Keratinocyte (primary cell): ENCODE results near the gene PRAMEF12. TPM values are rescaled to one million over a fixed set of nuclear protein-coding genes. Genes with fewer than 3 reads are reported as not detected.
A peak's percentile ranks its signal among the peaks of the same experiment; 100 is the strongest.
"Not testable (repeated sequence)": the region's sequence is repeated elsewhere in the genome, so short reads cannot be mapped to it uniquely, and the experiment has no call there.

ENCODE experiments used
- DNase-seq: peaks from one replicate; pipeline ENCODE4 v3.0.0-alpha.2; 2011; ENCODE audit warnings: low read depth, missing footprints, low spot score
- FAIRE-seq: peaks from 2 replicates; lab custom pipeline; 2011; peaks lifted over from hg19 to GRCh38; lab: Jason Lieb, UNC
- H2AFZ ChIP-seq: 2 replicates; pipeline ENCODE4 v1.6.0; 2012; ENCODE audit warnings: low read length, control low read depth, inconsistent platforms; ENCODE audit not compliant: control insufficient read depth
- H3K27ac ChIP-seq: 2 replicates; pipeline ENCODE4 v1.5.1; 2011; ENCODE audit warnings: low read length; ENCODE audit not compliant: control insufficient read depth, insufficient read depth
- H3K27me3 ChIP-seq: 3 replicates; pipeline ENCODE4 v1.6.0; 2011; ENCODE audit warnings: low read length; ENCODE audit not compliant: control insufficient read depth, insufficient read depth; ENCODE audit errors: extremely low read depth
- H3K36me3 ChIP-seq, 2 experiments: 2 replicates in 1 of 2; 3 replicates in 1 of 2; pipeline ENCODE4 v1.5.1; 2011; ENCODE audit warnings: low read length in 2 of 2, mild to moderate bottlenecking in 1 of 2; ENCODE audit not compliant: control insufficient read depth in 2 of 2, insufficient read depth in 2 of 2; ENCODE audit errors: extremely low read depth in 1 of 2
- H3K4me1 ChIP-seq: 3 replicates; pipeline ENCODE4 v1.5.1; 2011; ENCODE audit warnings: low read length; ENCODE audit not compliant: control insufficient read depth, insufficient read depth; ENCODE audit errors: extremely low read depth
- H3K4me2 ChIP-seq: 3 replicates; pipeline ENCODE4 v1.6.0; 2011; ENCODE audit warnings: low read depth, low read length; ENCODE audit not compliant: control insufficient read depth, insufficient read depth; ENCODE audit errors: extremely low read depth
- H3K4me3 ChIP-seq, 3 experiments: fragments of 200-600 bp in 1 of 3; sonication (generic) in 1 of 3; 2 replicates in 2 of 3; 3 replicates in 1 of 3; pipeline ENCODE4 v1.5.1; 2011 to 2016; ENCODE audit warnings: low read length in 3 of 3, mild to moderate bottlenecking in 3 of 3, control low read depth in 2 of 3, inconsistent platforms in 1 of 3, low read depth in 1 of 3, mixed read lengths in 1 of 3, mixed run types in 1 of 3, moderate library complexity in 1 of 3; ENCODE audit not compliant: control insufficient read depth in 2 of 3, insufficient read depth in 2 of 3; ENCODE audit errors: extremely low read depth in 1 of 3
- H3K79me2 ChIP-seq: 2 replicates; pipeline ENCODE4 v1.6.0; 2012; ENCODE audit warnings: low read length; ENCODE audit not compliant: control insufficient read depth, insufficient read depth
- H3K9ac ChIP-seq: 3 replicates; pipeline ENCODE4 v1.6.0; 2011; ENCODE audit warnings: low read length; ENCODE audit not compliant: control insufficient read depth, insufficient read depth; ENCODE audit errors: extremely low read depth
- H3K9me1 ChIP-seq: 3 replicates; pipeline ENCODE4 v1.6.0; 2011; ENCODE audit warnings: low read length; ENCODE audit not compliant: control insufficient read depth, insufficient read depth; ENCODE audit errors: extremely low read depth
- H3K9me3 ChIP-seq: 2 replicates; pipeline ENCODE4 v1.5.1; 2012; ENCODE audit warnings: low read depth, low read length; ENCODE audit not compliant: control insufficient read depth
- H4K20me1 ChIP-seq: 3 replicates; pipeline ENCODE4 v1.6.0; 2011; ENCODE audit warnings: low read length; ENCODE audit not compliant: control insufficient read depth, insufficient read depth; ENCODE audit errors: extremely low read depth
- CTCF ChIP-seq, 3 experiments: IDR thresholded peaks in 1 of 3; conservative IDR thresholded peaks in 1 of 3; optimal IDR thresholded peaks in 1 of 3; 2 replicates in 2 of 3; 3 replicates in 1 of 3; pipeline versions ENCODE3 to v1.5.1; 2011; ENCODE audit warnings: low read length in 3 of 3, mild to moderate bottlenecking in 3 of 3, moderate library complexity in 2 of 3, control low read depth in 1 of 3, inconsistent platforms in 1 of 3; ENCODE audit not compliant: insufficient read depth in 2 of 3; ENCODE audit errors: extremely low read depth in 1 of 3
- EZH2 ChIP-seq: IDR thresholded peaks from one replicate; pipeline ENCODE4 v1.6.1; 2012; ENCODE audit warnings: inconsistent platforms, mild to moderate bottlenecking, low read length, moderate library complexity
- dilution Hi-C: fragments of 300-500 bp; cut with MboI; formaldehyde crosslinking; loops from one replicate; pipeline ENCODE4 v1.7.0; 2020; ENCODE audit warnings: low sequenced_read_pairs; ENCODE audit not compliant: extremely low pct_ligation_motif_present
- polyA plus RNA-seq, 5 experiments: library from polyadenylated mRNA; depleted of rRNA in 3 of 5; stranded (reverse) in 3 of 5; stranded (forward) in 1 of 5; unstranded in 1 of 5; fragments of >200 nt; gene quantifications; 1 replicate in 1 of 5; 2 replicates in 3 of 5; 3 replicates in 1 of 5; pipeline versions ENCODE4 v1.2.1 to v1.2.3, GENCODE V29; 2011 to 2012; ENCODE audit warnings: missing spikeins in 2 of 5, low read depth in 1 of 5, low replicate concordance in 1 of 5

Gene PRAMEF12
- polyA plus RNA-seq, 1 donor (not counting 4 experiments of a cell fraction or from before 2014, with no cell fraction given): not detected

- no peak overlapping the region for H2AFZ ChIP-seq
- no peaks in the 10 kb centered on the region for H3K36me3 ChIP-seq
- no peak overlapping the region for H3K4me2 ChIP-seq
- FAIRE-seq (no peak), DNase-seq (no peak)
- H3K27me3 ChIP-seq: no peaks in the 10 kb centered on the region
- no peaks in the 10 kb centered on the region for H3K9me1 ChIP-seq
- H3K27ac ChIP-seq: no peak overlapping the region
- no peaks in the 10 kb centered on the region for H4K20me1 ChIP-seq
- no peaks in the 10 kb centered on the region for H3K4me1 ChIP-seq
- H3K9me3 ChIP-seq: no peaks in the 10 kb centered on the region
- no peak overlapping the region for H3K9ac ChIP-seq
- H3K4me3 ChIP-seq: no peak overlapping the region
- dilution Hi-C loops: no loop called here
- H3K79me2 ChIP-seq: no peaks in the 10 kb centered on the region
- TF ChIP-seq EZH2 (no peak), CTCF (optimal IDR thresholded peaks at IDR 0.05 in 1 of 3, IDR thresholded peaks at IDR 0.05 in 1 of 3, conservative IDR thresholded peaks at IDR 0.05 in 1 of 3; ENCODE audit: extremely low read depth in 1 of 3, insufficient read depth in 2 of 3, low read length in 3 of 3) (no peak)
These were observed 5.4 kb downstream of the PRAMEF12 start for GRCh38 chr1:12778907-12779306.

GRCh38 chr1:12781488-12781887 lies 8.0 kb downstream of the PRAMEF12 start:
- DNase-seq, H3K9me1 ChIP-seq, H3K4me3 ChIP-seq, H3K9me3 ChIP-seq, H3K27ac ChIP-seq, H4K20me1 ChIP-seq, H3K36me3 ChIP-seq, FAIRE-seq, H3K4me2 ChIP-seq, dilution Hi-C loops, H3K4me1 ChIP-seq, H3K9ac ChIP-seq, H3K79me2 ChIP-seq, H3K27me3 ChIP-seq, H2AFZ ChIP-seq: not testable (repeated sequence)

GRCh38 chr1:12783783-12784182 lies 10.2 kb downstream of the PRAMEF12 start:
- dilution Hi-C loops, H3K4me1 ChIP-seq, DNase-seq, H3K36me3 ChIP-seq, H3K79me2 ChIP-seq, H4K20me1 ChIP-seq, H3K4me2 ChIP-seq, FAIRE-seq, H2AFZ ChIP-seq, H3K27me3 ChIP-seq, H3K9ac ChIP-seq, H3K4me3 ChIP-seq, H3K9me3 ChIP-seq, H3K27ac ChIP-seq, H3K9me1 ChIP-seq: not testable (repeated sequence)
- TF ChIP-seq CTCF (optimal IDR thresholded peaks at IDR 0.05 in 1 of 3, IDR thresholded peaks at IDR 0.05 in 1 of 3, conservative IDR thresholded peaks at IDR 0.05 in 1 of 3; ENCODE audit: extremely low read depth in 1 of 3, insufficient read depth in 2 of 3, low read length in 3 of 3): peak; percentile 9 to 17 (median 16)

- dilution Hi-C loops, DNase-seq, H3K4me1 ChIP-seq: not testable (repeated sequence)
These were observed 11.2 kb downstream of the PRAMEF12 start for GRCh38 chr1:12784729-12785128.

More at GRCh38 chr1:12784729-12785128, 11.2 kb downstream of the PRAMEF12 start:
- H3K9ac ChIP-seq, H3K27ac ChIP-seq, H3K4me2 ChIP-seq, FAIRE-seq, H3K9me1 ChIP-seq, H4K20me1 ChIP-seq, H3K9me3 ChIP-seq, H3K27me3 ChIP-seq, H3K79me2 ChIP-seq, H3K4me3 ChIP-seq, H2AFZ ChIP-seq, H3K36me3 ChIP-seq: not testable (repeated sequence)
